ENCODE measurements around the gene ABRACL. TPM values are rescaled to one million over a fixed set of nuclear protein-coding genes. Genes with fewer than 3 reads are reported as not detected.

ABRACL gene
- total RNA-seq, 6 experiments from 2014 or later: 22.5 to 52.0 (median 39.6) TPM

DNA sequence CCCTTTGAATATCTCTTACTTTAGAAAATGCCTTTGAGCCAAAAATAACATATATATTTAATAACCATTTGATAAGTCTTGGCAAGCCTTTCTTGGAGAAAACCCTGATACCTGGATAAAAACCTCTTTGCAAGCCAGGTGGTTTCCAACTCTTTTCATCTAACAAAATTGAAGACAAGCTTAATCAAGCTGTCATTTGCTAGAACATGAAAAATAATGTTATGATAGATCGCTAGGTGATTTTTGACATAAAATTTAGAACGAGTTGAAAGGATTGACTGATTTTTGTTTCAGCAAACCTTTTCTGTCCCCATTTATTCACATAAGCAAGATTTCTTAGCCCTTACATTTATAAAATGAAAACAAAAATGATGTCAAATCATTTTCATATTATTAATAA is 44.6 kb downstream of the ABRACL start:
- intact Hi-C loops (cut with DNase I): no loop called here
- no peak overlapping the region for H3K27ac ChIP-seq
- WGBS (ENCODE audit: insufficient coverage, low coverage, low lambda C conversion rate, missing lambda C conversion rate): 69% methylated on average over 2 of the region's 2 CpGs

GRCh38 chr6:139079018-139079417 is 50.5 kb downstream of the ABRACL start:
- no peak for TF ChIP-seq CTCF (IDR thresholded peaks at IDR 0.05)
- TF ChIP-seq POLR2A (IDR thresholded peaks at IDR 0.05): no peak
- Histone ChIP-seq H3K4me1 (no peaks in the 10 kb centered on the region), H3K27me3 (no peaks in the 10 kb centered on the region), H3K4me3 (no peak overlapping the region), H3K9me3 (no peaks in the 10 kb centered on the region), H3K36me3 (no peaks in the 10 kb centered on the region), H3K27ac (no peak overlapping the region)
- 77% methylated on average over 2 of the region's 2 CpGs for WGBS (ENCODE audit: insufficient coverage, low coverage, low lambda C conversion rate, missing lambda C conversion rate)
- DNase-seq (no peak), ATAC-seq (no peak)
- intact Hi-C loops (cut with DNase I): no loop called here

More for the DNA sequence above, 44.6 kb downstream of the ABRACL start:
- DNase-seq (no peak), ATAC-seq (no peak)
- H3K4me3 ChIP-seq: no peak overlapping the region
- no peaks in the 10 kb centered on the region for H3K9me3 ChIP-seq
- no peaks in the 10 kb centered on the region for H3K27me3 ChIP-seq
- no peaks in the 10 kb centered on the region for H3K4me1 ChIP-seq
- H3K36me3 ChIP-seq: no peaks in the 10 kb centered on the region
- TF ChIP-seq POLR2A (IDR thresholded peaks at IDR 0.05) (no peak), CTCF (IDR thresholded peaks at IDR 0.05) (no peak)

DNA sequence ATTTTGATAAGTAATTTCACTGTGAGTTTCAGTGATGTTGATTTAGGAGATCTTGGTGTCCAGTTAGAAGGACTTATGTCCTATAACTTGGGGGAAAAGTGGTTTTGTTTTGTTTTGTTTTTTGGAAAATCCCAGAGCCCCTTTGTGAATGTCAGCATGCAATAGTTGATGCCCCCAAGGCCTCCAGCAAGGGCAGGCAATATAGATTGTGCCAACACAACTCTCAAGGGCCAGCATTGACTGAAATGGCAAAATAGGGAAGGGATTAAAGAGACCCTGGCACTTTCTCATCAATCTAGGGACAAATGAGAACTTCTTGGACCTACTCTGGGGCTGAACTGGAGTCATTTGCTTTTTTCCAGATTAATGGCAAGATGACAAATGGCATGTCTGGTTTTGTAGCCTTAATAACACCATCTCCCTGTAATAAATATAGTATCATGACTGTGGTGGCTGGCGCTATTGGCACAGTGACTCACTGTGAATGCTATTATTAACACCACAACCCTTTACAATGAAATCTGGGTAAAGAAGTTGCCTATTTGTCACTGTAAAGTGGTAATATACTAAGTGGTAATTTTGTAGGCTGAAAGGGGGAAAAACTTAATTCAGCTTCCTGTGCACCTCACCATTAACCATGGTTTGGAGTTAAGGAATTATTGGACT is 51.8 kb downstream of the ABRACL start:
- TF ChIP-seq POLR2A (IDR thresholded peaks at IDR 0.05): no peak
- TF ChIP-seq CTCF (IDR thresholded peaks at IDR 0.05): no peak
- 100% methylated on average over 1 of the region's 1 CpG for WGBS (ENCODE audit: insufficient coverage, low coverage, low lambda C conversion rate, missing lambda C conversion rate)
- DNase-seq (no peak), ATAC-seq (no peak)
- Histone ChIP-seq H3K27me3 (no peaks in the 10 kb centered on the region), H3K27ac (no peak overlapping the region), H3K4me3 (no peak overlapping the region), H3K4me1 (no peaks in the 10 kb centered on the region), H3K9me3 (no peaks in the 10 kb centered on the region), H3K36me3 (no peaks in the 10 kb centered on the region)
- intact Hi-C loops (cut with DNase I): no loop called here

GRCh38 chr6:139081471-139081870 is 52.9 kb downstream of the ABRACL start:
- Histone ChIP-seq H3K36me3 (no peaks in the 10 kb centered on the region), H3K4me1 (no peaks in the 10 kb centered on the region), H3K4me3 (no peak overlapping the region), H3K27ac (no peak overlapping the region), H3K9me3 (no peaks in the 10 kb centered on the region), H3K27me3 (no peaks in the 10 kb centered on the region)
- DNase-seq: no peak
- ATAC-seq: no peak
- TF ChIP-seq POLR2A (IDR thresholded peaks at IDR 0.05): no peak
- no peak for TF ChIP-seq CTCF (IDR thresholded peaks at IDR 0.05)
- 89% methylated on average over 4 of the region's 4 CpGs for WGBS (ENCODE audit: insufficient coverage, low coverage, low lambda C conversion rate, missing lambda C conversion rate)
- intact Hi-C loops (cut with DNase I): no loop called here

All from right lobe of liver (tissue), 6 donors.